ENCODE measurements around the gene TOX3.

Gene TOX3

DNA sequence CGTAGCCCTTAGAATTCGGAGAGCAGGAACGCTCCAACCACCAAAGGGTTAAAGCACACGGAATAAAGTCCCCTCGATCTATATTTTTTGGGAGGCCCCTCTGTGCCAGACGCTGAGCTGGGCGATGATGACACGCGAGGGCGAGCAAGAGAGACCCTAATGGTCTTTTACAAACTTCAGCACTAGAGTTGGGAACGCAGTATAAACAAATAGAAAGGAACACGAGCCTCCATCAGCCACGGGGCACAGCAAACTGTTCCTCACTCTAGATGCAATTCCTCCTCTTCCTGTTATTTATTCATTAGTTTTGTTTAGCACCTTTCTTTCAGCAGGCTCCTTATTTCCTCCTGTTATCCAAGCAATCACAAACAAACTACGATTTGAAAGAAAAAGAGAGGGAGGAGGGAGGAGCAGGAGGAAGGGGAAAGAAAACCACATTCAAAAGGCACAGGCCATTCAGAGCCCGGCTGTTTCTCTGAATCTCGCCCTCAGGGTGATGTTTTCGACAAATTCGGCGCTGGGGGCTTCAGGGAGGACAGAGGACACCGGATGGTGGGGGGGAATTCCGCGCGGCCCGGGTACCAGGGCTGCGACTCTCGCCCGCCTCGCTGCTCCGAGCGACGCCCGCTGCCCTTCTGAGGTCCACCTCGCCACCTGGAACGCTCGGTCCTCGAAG, 1.6 kb downstream of the TOX3 start:
- TF ChIP-seq, protein P1, sequence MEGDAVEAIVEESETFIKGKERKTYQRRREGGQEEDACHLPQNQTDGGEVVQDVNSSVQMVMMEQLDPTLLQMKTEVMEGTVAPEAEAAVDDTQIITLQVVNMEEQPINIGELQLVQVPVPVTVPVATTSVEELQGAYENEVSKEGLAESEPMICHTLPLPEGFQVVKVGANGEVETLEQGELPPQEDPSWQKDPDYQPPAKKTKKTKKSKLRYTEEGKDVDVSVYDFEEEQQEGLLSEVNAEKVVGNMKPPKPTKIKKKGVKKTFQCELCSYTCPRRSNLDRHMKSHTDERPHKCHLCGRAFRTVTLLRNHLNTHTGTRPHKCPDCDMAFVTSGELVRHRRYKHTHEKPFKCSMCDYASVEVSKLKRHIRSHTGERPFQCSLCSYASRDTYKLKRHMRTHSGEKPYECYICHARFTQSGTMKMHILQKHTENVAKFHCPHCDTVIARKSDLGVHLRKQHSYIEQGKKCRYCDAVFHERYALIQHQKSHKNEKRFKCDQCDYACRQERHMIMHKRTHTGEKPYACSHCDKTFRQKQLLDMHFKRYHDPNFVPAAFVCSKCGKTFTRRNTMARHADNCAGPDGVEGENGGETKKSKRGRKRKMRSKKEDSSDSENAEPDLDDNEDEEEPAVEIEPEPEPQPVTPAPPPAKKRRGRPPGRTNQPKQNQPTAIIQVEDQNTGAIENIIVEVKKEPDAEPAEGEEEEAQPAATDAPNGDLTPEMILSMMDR (IDR thresholded peaks at IDR 0.05; ENCODE audit: insufficient read depth, low read length, missing control alignments): no peak
- no peak for DNase-seq (ENCODE audit: low read depth, low spot score)
- POLR2A ChIA-PET: no interaction called here
- CTCF ChIA-PET: no interaction called here
- H3K4me3 ChIP-seq (ENCODE audit: low read depth, low read length): no peak overlapping the region

DNA sequence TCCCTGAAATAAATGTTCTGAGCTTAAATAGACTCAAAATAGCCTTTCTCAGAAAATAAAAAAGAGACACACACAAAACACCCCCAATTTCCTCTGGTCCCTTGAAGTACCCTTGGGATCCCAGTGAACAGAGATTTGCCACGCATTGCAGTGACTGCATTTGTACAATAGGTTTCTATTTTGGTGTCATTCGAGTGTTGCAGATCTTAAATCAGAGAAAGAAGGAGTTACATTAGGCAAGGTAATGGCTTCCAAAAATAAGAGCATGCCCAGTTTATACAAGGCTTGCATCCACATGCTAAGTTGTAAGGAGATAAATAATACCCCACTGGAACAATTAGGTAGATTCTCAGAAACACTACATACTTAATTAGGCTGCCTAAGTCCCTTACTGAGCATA, 2.2 kb downstream of the TOX3 start:
- no peak for DNase-seq (ENCODE audit: low read depth, low spot score)
- H3K4me3 ChIP-seq (ENCODE audit: low read depth, low read length): no peak overlapping the region
- POLR2A ChIA-PET: no interaction called here
- CTCF ChIA-PET: no interaction called here
- TF ChIP-seq, protein P1 (IDR thresholded peaks at IDR 0.05; ENCODE audit: insufficient read depth, low read length, missing control alignments): no peak

DNA sequence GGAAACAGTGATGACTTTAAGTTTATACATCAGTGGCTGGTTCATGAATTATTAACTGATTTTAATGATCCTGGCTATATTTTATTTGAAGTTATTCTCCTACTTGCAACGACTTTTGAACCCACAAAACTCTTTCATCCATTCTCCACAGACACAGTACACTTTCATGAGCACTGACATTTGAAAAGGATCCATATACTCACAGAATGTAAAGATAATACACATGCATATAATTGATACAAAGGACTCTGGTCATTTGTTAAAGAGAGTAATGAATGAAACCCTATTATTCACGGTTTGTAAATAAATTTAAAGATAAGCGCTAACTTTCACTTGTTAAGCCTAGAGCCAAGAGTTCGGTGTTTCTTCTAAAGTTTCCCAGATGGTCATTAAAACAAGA, 3.3 kb downstream of the TOX3 start:
- ChIA-PET POLR2A (no interaction called here), CTCF (no interaction called here)
- TF ChIP-seq, protein P1 (IDR thresholded peaks at IDR 0.05; ENCODE audit: insufficient read depth, low read length, missing control alignments): no peak
- DNase-seq (ENCODE audit: low read depth, low spot score): no peak
- no peak overlapping the region for H3K4me3 ChIP-seq (ENCODE audit: low read depth, low read length)

DNA sequence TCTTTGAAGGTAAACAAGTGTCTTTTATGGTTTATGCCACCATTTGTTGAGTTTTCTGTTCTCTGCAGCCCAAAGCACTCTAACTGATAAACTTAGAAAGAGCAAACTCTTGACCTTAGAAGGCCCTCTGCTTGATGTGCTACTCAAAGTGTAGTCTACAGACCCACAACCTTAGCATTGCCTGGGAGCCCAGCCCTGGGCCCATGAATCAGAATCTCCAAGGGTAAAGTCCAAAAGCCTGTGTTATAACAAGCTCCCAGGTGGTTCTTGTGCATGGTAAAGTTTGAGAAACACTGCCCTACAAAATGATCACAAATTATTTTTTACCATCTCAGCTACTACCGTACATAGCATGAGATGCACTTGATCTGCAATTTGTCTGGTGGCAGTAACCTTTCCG, 6.0 kb downstream of the TOX3 start:
- CTCF ChIA-PET: no interaction called here

DNA sequence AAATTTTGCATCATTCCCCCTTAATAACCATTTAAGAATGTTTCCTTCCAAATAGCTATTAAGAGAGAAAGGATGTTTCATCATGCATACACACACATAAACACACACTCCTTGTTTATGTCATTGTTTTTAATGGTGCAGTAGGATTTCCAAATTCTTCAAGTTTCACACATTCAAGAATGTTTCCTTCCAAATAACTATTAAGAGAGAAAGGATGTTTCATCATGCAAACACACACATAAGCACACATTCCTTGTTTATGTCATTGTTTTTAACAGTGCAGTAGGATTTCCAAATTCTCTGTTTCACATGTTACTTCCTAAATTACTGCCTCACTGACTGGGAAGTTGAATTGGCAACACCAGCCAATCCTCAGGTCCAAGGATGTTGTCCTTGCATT, 7.8 kb downstream of the TOX3 start:
- ChIA-PET POLR2A (no interaction called here), CTCF (no interaction called here)
- no peak overlapping the region for H3K4me3 ChIP-seq (ENCODE audit: low read depth, low read length)
- no peak for DNase-seq (ENCODE audit: low read depth, low spot score)
- TF ChIP-seq, protein P1 (IDR thresholded peaks at IDR 0.05; ENCODE audit: insufficient read depth, low read length, missing control alignments): no peak

More for the DNA sequence above, 6.0 kb downstream of the TOX3 start:
- POLR2A ChIA-PET: no interaction called here
- TF ChIP-seq, protein P1 (IDR thresholded peaks at IDR 0.05; ENCODE audit: insufficient read depth, low read length, missing control alignments): no peak
- H3K4me3 ChIP-seq (ENCODE audit: low read depth, low read length): no peak overlapping the region
- DNase-seq (ENCODE audit: low read depth, low spot score): no peak

DNA sequence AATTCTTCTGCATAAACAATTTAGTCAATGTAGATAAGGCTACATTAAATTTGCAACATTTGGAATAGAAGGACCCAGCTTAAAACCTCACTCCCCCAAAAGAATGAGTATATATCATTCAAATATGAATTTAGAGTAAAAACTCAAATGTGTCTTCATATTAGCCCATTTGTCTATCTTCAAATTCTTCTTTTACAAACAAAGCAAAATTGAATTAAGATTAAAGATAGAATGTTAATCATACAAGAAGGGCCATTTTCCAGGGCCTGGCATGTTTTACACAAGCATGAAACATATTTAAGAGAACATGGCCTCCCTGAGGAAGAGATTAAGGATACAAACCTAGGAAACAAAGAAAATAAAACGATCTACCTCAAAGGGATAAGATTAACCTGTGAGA, 8.4 kb downstream of the TOX3 start:
- TF ChIP-seq, protein P1 (IDR thresholded peaks at IDR 0.05; ENCODE audit: insufficient read depth, low read length, missing control alignments): no peak
- CTCF ChIA-PET: no interaction called here
- no peak for DNase-seq (ENCODE audit: low read depth, low spot score)
- H3K4me3 ChIP-seq (ENCODE audit: low read depth, low read length): no peak overlapping the region
- POLR2A ChIA-PET: no interaction called here
